Liver (tissue), 9 donors: ENCODE measurements around the gene ASIC3. TPM values are rescaled to one million over a fixed set of nuclear protein-coding genes. Genes with fewer than 3 reads are reported as not detected.

ENCODE experiments used
- DNase-seq: peaks from one replicate; pipeline ENCODE4 v3.0.0-alpha.2; 2017; ENCODE audit warnings: low spot score
- H3K27ac ChIP-seq, 2 donors: one replicate each; pipeline ENCODE4 v1.7.0; 2013; ENCODE audit warnings: inconsistent platforms in 2 of 2, low read length in 2 of 2, control low read depth in 1 of 2, low read depth in 1 of 2, mild to moderate bottlenecking in 1 of 2
- H3K27me3 ChIP-seq, 4 donors: one replicate each; pipeline versions ENCODE4 v1.6.1 to v1.7.0; 2013; ENCODE audit warnings: low read length in 3 of 4, inconsistent platforms in 1 of 4, mild to moderate bottlenecking in 1 of 4, moderate library complexity in 1 of 4; ENCODE audit not compliant: control insufficient read depth in 4 of 4, insufficient read depth in 4 of 4
- H3K36me3 ChIP-seq, 4 donors: one replicate each; pipeline versions ENCODE4 v1.6.1 to v1.7.0; 2013; ENCODE audit warnings: low read length in 3 of 4, mild to moderate bottlenecking in 3 of 4, low read depth in 1 of 4, moderate library complexity in 1 of 4; ENCODE audit not compliant: control insufficient read depth in 4 of 4, insufficient read depth in 3 of 4
- H3K4me1 ChIP-seq, 4 donors: one replicate each; pipeline versions ENCODE4 v1.6.1 to v1.7.0; 2013; ENCODE audit warnings: low read length in 3 of 4, mild to moderate bottlenecking in 3 of 4, moderate library complexity in 1 of 4; ENCODE audit not compliant: control insufficient read depth in 4 of 4, insufficient read depth in 4 of 4
- H3K4me3 ChIP-seq, 3 donors: one replicate each; pipeline versions ENCODE4 v1.6.1 to v1.7.0; 2013; ENCODE audit warnings: low read length in 3 of 3, control low read depth in 1 of 3, low read depth in 1 of 3, mild to moderate bottlenecking in 1 of 3
- H3K9ac ChIP-seq, 2 donors: one replicate each; pipeline ENCODE4 v1.7.0; 2013; ENCODE audit warnings: low read length in 2 of 2, mild to moderate bottlenecking in 2 of 2, moderate library complexity in 2 of 2, control low read depth in 1 of 2, low read depth in 1 of 2
- H3K9me3 ChIP-seq, 4 donors: one replicate each; pipeline versions ENCODE4 v1.6.1 to v1.7.0; 2013; ENCODE audit warnings: low read length in 3 of 4; ENCODE audit not compliant: control insufficient read depth in 4 of 4
- EGR1 ChIP-seq, 2 donors: IDR thresholded peaks; 2 replicates each; pipeline ENCODE4 v1.6.1; 2016 to 2018; ENCODE audit warnings: antibody characterized with exemption in 2 of 2, low read depth in 2 of 2
- FOXA1 ChIP-seq: IDR thresholded peaks from 2 replicates; pipeline ENCODE4 v1.6.1; 2016; ENCODE audit warnings: antibody characterized with exemption
- GABPA ChIP-seq, 2 donors: IDR thresholded peaks in 1 of 2; conservative IDR thresholded peaks in 1 of 2; 2 replicates each; pipeline ENCODE4 v1.6.1; 2016; ENCODE audit warnings: antibody characterized with exemption in 2 of 2, mild to moderate bottlenecking in 1 of 2, moderate library complexity in 1 of 2
- HNF4A ChIP-seq, 2 donors: conservative IDR thresholded peaks; 2 replicates each; pipeline ENCODE4 v1.6.1; 2016; ENCODE audit warnings: antibody characterized with exemption in 2 of 2, mild to moderate bottlenecking in 2 of 2
- HNF4G ChIP-seq: IDR thresholded peaks from 2 replicates; pipeline ENCODE4 v1.6.1; 2016; ENCODE audit warnings: antibody characterized with exemption
- JUND ChIP-seq, 2 donors: IDR thresholded peaks; 2 replicates each; pipeline ENCODE4 v1.6.1; 2016; ENCODE audit warnings: antibody characterized with exemption in 2 of 2
- NR2F2 ChIP-seq: IDR thresholded peaks from 2 replicates; pipeline ENCODE4 v1.6.1; 2016; ENCODE audit warnings: antibody characterized with exemption
- RAD21 ChIP-seq, 2 donors: IDR thresholded peaks; 2 replicates each; pipeline ENCODE4 v1.6.1; 2016; ENCODE audit warnings: antibody characterized with exemption in 2 of 2, mild to moderate bottlenecking in 2 of 2
- RXRA ChIP-seq, 2 donors: IDR thresholded peaks; 2 replicates each; pipeline ENCODE4 v1.6.1; 2017 to 2018; ENCODE audit warnings: antibody characterized with exemption in 2 of 2, mild to moderate bottlenecking in 1 of 2
- SP1 ChIP-seq: IDR thresholded peaks from 2 replicates; pipeline ENCODE4 v1.6.1; 2018; ENCODE audit warnings: antibody characterized with exemption, mild to moderate bottlenecking
- TAF1 ChIP-seq: conservative IDR thresholded peaks from 2 replicates; pipeline ENCODE4 v1.6.1; 2016; ENCODE audit warnings: antibody characterized with exemption, mild to moderate bottlenecking
- YY1 ChIP-seq: IDR thresholded peaks from 2 replicates; pipeline ENCODE4 v1.6.1; 2016; ENCODE audit warnings: antibody characterized with exemption, mild to moderate bottlenecking
- WGBS: extraction: QIAGEN DNeasy Blood & Tissue Kit; methylation state at CpG from one replicate; pipeline ENCODE4 v1.1.7; 2013; 5-methylcytosine and 5-hydroxymethylcytosine counted together
- polyA plus RNA-seq, 2 donors: library from polyadenylated mRNA; stranded (reverse) in 1 of 2; unstranded in 1 of 2; fragments of 200-250 nt in 1 of 2; fragments of >200 nt in 1 of 2; fragmentation: Nextera tagmentation in 1 of 2; extraction: Ambion mirVana in 1 of 2; gene quantifications; one replicate each; pipeline versions ENCODE4 v1.2.1 to v1.2.3, GENCODE V29; 2013 to 2015
- total RNA-seq, 2 donors: library from RNA; depleted of rRNA; stranded (reverse); fragments of >200 nt; gene quantifications; one replicate each; pipeline ENCODE4 v1.2.3, GENCODE V29; 2014
- TF ChIP-seq, protein P1 (sequence below): IDR thresholded peaks from 2 replicates; pipeline ENCODE4 v1.6.1; 2016; ENCODE audit warnings: antibody characterized with exemption, mild to moderate bottlenecking
- TF ChIP-seq, protein P2 (sequence below): IDR thresholded peaks from 2 replicates; pipeline ENCODE4 v1.6.1; 2016; ENCODE audit warnings: antibody characterized with exemption
- TF ChIP-seq, protein P3 (sequence below): fragments of 150-350 bp; IDR thresholded peaks from 2 replicates; pipeline ENCODE4 v1.5.1; 2017; ENCODE audit warnings: improper control_type of control experiment, low read depth, low read length; ENCODE audit not compliant: missing input control
- TF ChIP-seq, protein P4 (sequence below): IDR thresholded peaks from 2 replicates; pipeline ENCODE4 v1.6.1; 2016; ENCODE audit warnings: antibody characterized with exemption
- TF ChIP-seq, protein P5 (sequence below): IDR thresholded peaks from 2 replicates; pipeline ENCODE4 v1.6.1; 2016; ENCODE audit warnings: antibody characterized with exemption
- donor health status: healthy.
- donor health status: healthy.
- donor health status: healthy.
- donor health status: healthy.
- donor health status: healthy.

The ASIC3 gene
- total and polyA plus RNA-seq, 4 donors = 0.05 to 1.0 (median 0.39) TPM

DNA sequence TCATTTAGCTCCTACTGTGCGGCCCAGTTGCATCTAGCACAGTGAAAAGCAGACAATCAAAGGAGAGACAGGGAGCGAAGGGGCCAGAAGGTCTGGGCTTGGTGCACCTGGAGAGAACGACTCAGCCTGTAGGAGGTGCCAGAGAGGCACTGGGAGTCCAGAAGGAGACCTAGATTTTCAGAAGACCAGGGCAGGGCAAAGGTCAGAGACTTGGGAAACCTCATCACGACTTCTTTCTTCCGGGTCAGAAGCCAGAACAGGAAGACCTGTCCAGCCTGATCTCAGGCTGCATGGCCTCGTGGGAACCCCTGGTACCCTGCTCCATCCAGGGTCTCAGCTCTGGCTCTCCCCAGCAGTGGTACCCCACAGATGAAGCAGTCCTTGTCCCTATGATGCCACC, 43.1 kb downstream of the ASIC3 start (continued):
- TF ChIP-seq, protein P1, sequence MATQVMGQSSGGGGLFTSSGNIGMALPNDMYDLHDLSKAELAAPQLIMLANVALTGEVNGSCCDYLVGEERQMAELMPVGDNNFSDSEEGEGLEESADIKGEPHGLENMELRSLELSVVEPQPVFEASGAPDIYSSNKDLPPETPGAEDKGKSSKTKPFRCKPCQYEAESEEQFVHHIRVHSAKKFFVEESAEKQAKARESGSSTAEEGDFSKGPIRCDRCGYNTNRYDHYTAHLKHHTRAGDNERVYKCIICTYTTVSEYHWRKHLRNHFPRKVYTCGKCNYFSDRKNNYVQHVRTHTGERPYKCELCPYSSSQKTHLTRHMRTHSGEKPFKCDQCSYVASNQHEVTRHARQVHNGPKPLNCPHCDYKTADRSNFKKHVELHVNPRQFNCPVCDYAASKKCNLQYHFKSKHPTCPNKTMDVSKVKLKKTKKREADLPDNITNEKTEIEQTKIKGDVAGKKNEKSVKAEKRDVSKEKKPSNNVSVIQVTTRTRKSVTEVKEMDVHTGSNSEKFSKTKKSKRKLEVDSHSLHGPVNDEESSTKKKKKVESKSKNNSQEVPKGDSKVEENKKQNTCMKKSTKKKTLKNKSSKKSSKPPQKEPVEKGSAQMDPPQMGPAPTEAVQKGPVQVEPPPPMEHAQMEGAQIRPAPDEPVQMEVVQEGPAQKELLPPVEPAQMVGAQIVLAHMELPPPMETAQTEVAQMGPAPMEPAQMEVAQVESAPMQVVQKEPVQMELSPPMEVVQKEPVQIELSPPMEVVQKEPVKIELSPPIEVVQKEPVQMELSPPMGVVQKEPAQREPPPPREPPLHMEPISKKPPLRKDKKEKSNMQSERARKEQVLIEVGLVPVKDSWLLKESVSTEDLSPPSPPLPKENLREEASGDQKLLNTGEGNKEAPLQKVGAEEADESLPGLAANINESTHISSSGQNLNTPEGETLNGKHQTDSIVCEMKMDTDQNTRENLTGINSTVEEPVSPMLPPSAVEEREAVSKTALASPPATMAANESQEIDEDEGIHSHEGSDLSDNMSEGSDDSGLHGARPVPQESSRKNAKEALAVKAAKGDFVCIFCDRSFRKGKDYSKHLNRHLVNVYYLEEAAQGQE = no peak
- no peak for TF ChIP-seq EGR1 (IDR thresholded peaks at IDR 0.05; ENCODE audit: low read depth in 2 of 2)
- TF ChIP-seq GABPA (IDR thresholded peaks at IDR 0.05 in 1 of 2, conservative IDR thresholded peaks at IDR 0.05 in 1 of 2) = no peak
- TF ChIP-seq HNF4G = no peak
- peak in 1 of 2 donors; percentile 42 for TF ChIP-seq RAD21 (IDR thresholded peaks at IDR 0.05)

DNA sequence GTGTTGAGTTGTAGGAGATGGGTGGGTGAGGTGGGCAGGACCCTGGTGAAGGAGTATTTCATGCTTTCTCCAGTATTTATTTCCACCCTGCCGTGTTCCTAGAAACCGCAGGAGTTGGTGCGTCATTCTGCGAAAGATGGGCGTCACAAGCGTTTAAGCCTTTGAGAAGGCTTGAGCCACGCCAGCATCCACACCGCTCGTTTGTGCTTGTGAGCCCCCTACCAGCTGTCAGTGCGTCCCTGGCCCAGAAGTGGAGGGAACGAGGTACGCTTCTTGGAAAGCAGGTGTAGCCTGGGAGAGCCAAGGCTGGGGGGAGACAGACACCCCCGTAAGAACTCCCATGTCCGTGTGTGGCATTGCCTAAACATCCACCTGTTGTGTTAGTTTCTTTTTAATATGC, 43.7 kb downstream of the ASIC3 start:
- H3K27me3 ChIP-seq = no peaks in the 10 kb centered on the region
- TF ChIP-seq SP1 = no peak
- no peak for TF ChIP-seq RAD21 (IDR thresholded peaks at IDR 0.05)
- no peak for TF ChIP-seq FOXA1
- TF ChIP-seq HNF4G = no peak
- TF ChIP-seq YY1 = no peak
- TF ChIP-seq, protein P2, sequence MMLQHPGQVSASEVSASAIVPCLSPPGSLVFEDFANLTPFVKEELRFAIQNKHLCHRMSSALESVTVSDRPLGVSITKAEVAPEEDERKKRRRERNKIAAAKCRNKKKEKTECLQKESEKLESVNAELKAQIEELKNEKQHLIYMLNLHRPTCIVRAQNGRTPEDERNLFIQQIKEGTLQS = no peak
- no peaks in the 10 kb centered on the region for H3K9me3 ChIP-seq
- WGBS = 93% methylated on average over 14 of the region's 14 CpGs
- H3K27ac ChIP-seq = no peak overlapping the region
- no peak overlapping the region for H3K4me3 ChIP-seq
- DNase-seq = no peak
- peaks cover 0 to 2% (median 0%) of the 10 kb centered on the region in 4 donors for H3K36me3 ChIP-seq
- H3K9ac ChIP-seq = no peak overlapping the region
- peaks cover 10 to 42% (median 30%) of the 10 kb centered on the region in 4 donors for H3K4me1 ChIP-seq

DNA sequence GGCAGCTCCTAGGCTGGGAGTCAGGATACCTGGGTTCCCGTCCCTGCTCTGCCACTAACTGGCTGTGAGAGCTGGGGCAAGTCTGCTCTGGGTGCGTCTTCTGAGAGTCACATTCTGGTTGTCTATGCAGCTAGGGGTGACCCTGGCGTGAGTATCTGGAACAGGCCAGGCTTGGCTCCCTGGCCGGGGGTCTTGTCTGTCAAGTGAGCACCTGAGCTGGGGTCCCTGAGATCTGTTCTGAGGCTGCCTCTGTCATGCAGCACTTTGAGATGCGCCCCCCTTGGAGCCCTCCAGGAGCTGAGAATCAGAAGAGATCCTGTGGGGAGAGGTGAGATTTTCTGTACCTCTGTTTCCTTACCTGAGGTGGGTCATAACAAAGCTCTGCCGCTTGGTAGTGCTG, 45.4 kb downstream of the ASIC3 start:
- TF ChIP-seq YY1 = no peak
- TF ChIP-seq, protein P3, sequence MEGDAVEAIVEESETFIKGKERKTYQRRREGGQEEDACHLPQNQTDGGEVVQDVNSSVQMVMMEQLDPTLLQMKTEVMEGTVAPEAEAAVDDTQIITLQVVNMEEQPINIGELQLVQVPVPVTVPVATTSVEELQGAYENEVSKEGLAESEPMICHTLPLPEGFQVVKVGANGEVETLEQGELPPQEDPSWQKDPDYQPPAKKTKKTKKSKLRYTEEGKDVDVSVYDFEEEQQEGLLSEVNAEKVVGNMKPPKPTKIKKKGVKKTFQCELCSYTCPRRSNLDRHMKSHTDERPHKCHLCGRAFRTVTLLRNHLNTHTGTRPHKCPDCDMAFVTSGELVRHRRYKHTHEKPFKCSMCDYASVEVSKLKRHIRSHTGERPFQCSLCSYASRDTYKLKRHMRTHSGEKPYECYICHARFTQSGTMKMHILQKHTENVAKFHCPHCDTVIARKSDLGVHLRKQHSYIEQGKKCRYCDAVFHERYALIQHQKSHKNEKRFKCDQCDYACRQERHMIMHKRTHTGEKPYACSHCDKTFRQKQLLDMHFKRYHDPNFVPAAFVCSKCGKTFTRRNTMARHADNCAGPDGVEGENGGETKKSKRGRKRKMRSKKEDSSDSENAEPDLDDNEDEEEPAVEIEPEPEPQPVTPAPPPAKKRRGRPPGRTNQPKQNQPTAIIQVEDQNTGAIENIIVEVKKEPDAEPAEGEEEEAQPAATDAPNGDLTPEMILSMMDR = no peak
- no peak for TF ChIP-seq HNF4G
- TF ChIP-seq JUND (IDR thresholded peaks at IDR 0.05) = no peak
- TF ChIP-seq HNF4A (conservative IDR thresholded peaks at IDR 0.05) = no peak
- TF ChIP-seq, protein P4, sequence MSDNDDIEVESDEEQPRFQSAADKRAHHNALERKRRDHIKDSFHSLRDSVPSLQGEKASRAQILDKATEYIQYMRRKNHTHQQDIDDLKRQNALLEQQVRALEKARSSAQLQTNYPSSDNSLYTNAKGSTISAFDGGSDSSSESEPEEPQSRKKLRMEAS = no peak
- TF ChIP-seq NR2F2 = no peak
- no peak for TF ChIP-seq RXRA (IDR thresholded peaks at IDR 0.05)
- TF ChIP-seq, protein P5, sequence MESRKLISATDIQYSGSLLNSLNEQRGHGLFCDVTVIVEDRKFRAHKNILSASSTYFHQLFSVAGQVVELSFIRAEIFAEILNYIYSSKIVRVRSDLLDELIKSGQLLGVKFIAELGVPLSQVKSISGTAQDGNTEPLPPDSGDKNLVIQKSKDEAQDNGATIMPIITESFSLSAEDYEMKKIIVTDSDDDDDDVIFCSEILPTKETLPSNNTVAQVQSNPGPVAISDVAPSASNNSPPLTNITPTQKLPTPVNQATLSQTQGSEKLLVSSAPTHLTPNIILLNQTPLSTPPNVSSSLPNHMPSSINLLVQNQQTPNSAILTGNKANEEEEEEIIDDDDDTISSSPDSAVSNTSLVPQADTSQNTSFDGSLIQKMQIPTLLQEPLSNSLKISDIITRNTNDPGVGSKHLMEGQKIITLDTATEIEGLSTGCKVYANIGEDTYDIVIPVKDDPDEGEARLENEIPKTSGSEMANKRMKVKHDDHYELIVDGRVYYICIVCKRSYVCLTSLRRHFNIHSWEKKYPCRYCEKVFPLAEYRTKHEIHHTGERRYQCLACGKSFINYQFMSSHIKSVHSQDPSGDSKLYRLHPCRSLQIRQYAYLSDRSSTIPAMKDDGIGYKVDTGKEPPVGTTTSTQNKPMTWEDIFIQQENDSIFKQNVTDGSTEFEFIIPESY = no peak
- no peak for TF ChIP-seq TAF1
- TF ChIP-seq GABPA (IDR thresholded peaks at IDR 0.05 in 1 of 2, conservative IDR thresholded peaks at IDR 0.05 in 1 of 2) = no peak
- TF ChIP-seq, protein P1 = no peak
- TF ChIP-seq, protein P2 = no peak
- Histone ChIP-seq H3K9me3 (no peaks in the 10 kb centered on the region), H3K4me1 (peaks cover 3 to 31% (median 20%) of the 10 kb centered on the region in 4 donors), H3K27me3 (no peaks in the 10 kb centered on the region), H3K36me3 (peaks cover 0 to 2% (median 0%) of the 10 kb centered on the region in 4 donors), H3K27ac (no peak overlapping the region), H3K9ac (no peak overlapping the region), H3K4me3 (no peak overlapping the region)
- 96% methylated on average over 6 of the region's 6 CpGs for WGBS
- DNase-seq = no peak
